Embryonic facial prominence (tissue), 1 donor: Measurements from ENCODE around the gene ATP9A.
"Not testable (repeated sequence)": the region's sequence is repeated elsewhere in the genome, so short reads cannot be mapped to it uniquely, and the experiment has no call there.

Source experiments
- DNase-seq: peaks from one replicate; pipeline ENCODE4 v3.0.0-alpha.2; 2016; ENCODE audit errors: extremely low spot score

Gene ATP9A

GRCh38 chr20:51728737-51729136 is 39.5 kb downstream of the ATP9A start:
- no peak for DNase-seq

GRCh38 chr20:51727872-51728271 is 40.3 kb downstream of the ATP9A start:
- DNase-seq = no peak

- no peak for DNase-seq
Measured at GRCh38 chr20:51725584-51726176, 42.5 kb downstream of the ATP9A start.

GRCh38 chr20:51723026-51723425 is 45.2 kb downstream of the ATP9A start:
- DNase-seq = not testable (repeated sequence)

- not testable (repeated sequence) for DNase-seq
Measured at GRCh38 chr20:51722246-51722645, 45.9 kb downstream of the ATP9A start.

- no peak for DNase-seq
Measured at GRCh38 chr20:51720854-51721253, 47.3 kb downstream of the ATP9A start.

GRCh38 chr20:51720384-51720783 is 47.8 kb downstream of the ATP9A start:
- DNase-seq = no peak

GRCh38 chr20:51715856-51716185 is 52.4 kb downstream of the ATP9A start:
- DNase-seq = no peak

- DNase-seq = peak; percentile 24
Measured at GRCh38 chr20:51715163-51715855, 52.9 kb downstream of the ATP9A start.

GRCh38 chr20:51713213-51713598 is 55.0 kb downstream of the ATP9A start:
- no peak for DNase-seq

- no peak for DNase-seq
Measured at GRCh38 chr20:51712501-51713212, 55.5 kb downstream of the ATP9A start.

- DNase-seq = no peak
Measured at GRCh38 chr20:51711426-51711825, 56.8 kb downstream of the ATP9A start.

- no peak for DNase-seq
Measured at GRCh38 chr20:51710361-51710894, 57.8 kb downstream of the ATP9A start.

- DNase-seq = no peak
Measured at GRCh38 chr20:51705400-51705799, 62.8 kb downstream of the ATP9A start.

- DNase-seq = no peak
Measured at GRCh38 chr20:51703400-51704287, 64.5 kb downstream of the ATP9A start.

GRCh38 chr20:51702556-51702955 is 65.6 kb downstream of the ATP9A start:
- no peak for DNase-seq

- DNase-seq = no peak
Measured at GRCh38 chr20:51700809-51701285, 67.3 kb downstream of the ATP9A start.

- no peak for DNase-seq
Measured at GRCh38 chr20:51698252-51698651, 69.9 kb downstream of the ATP9A start.

- no peak for DNase-seq
Measured at GRCh38 chr20:51697096-51697826, 70.9 kb downstream of the ATP9A start.

- no peak for DNase-seq
Measured at GRCh38 chr20:51696304-51697071, 71.7 kb downstream of the ATP9A start.
